GM19468 (cell line): ENCODE results near the gene DNAJB6.

ENCODE experiments used
- ATAC-seq: cut with Tn5 transposase; IDR thresholded peaks from one replicate; pipeline ENCODE4 v1.9.1; 2021; ENCODE audit warnings: mild to moderate bottlenecking, moderate library complexity, moderate number of reproducible peaks; ENCODE audit not compliant: unreplicated experiment; ENCODE audit errors: extremely low read depth

Gene DNAJB6

DNA sequence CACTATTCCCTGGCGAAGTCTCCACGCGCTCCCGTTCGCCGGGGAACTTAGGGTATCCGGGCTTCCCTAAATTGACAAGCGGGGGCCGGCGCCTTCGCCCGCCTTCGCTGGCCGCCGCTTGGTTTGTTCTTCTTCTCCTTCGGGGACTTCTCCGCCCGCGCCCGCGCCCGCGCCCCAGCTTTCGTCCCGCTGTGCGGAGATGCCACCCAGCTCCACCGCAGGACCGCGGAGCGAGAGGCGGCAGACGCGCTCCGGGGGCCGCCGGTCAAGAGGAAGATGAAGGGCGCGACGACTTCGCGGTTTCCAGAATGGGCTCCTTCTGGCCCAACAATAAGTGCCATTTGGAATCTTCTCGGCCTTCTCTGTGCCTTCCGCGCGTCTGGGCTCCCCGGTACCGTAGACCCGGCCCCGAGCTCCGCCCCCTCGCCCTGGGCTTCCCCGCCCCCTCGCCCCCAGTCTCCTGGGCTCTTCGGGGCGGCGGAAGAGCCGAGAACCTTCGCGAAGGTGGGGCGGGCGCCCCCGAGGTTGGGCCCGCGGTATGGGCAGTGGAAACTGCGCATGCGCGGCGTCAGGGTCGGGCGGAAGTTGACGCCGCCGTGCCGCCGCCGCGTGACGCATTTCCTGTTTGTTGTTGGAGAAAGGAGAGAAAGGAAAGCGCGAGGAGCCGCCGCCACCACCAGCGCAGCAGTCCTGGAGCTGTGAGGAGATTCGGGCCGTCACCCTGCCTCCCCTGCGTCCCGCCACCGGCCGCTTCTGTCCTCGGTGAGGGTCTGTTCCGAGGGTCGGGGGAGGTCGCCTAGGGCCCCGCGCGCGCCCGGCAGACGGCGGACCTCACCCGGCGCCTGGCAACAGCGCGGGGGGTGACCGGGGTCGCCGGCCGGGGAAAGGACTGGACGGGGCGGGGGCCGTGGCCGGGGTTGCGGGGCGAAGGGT lies at the start of gene DNAJB6:
TSS of gene DNAJB6 (plus strand) at position 622 of the 933 bp plus-strand sequence. CDS start 21,569 bp downstream, outside the sequence.
- peak; percentile 84 for ATAC-seq

DNA sequence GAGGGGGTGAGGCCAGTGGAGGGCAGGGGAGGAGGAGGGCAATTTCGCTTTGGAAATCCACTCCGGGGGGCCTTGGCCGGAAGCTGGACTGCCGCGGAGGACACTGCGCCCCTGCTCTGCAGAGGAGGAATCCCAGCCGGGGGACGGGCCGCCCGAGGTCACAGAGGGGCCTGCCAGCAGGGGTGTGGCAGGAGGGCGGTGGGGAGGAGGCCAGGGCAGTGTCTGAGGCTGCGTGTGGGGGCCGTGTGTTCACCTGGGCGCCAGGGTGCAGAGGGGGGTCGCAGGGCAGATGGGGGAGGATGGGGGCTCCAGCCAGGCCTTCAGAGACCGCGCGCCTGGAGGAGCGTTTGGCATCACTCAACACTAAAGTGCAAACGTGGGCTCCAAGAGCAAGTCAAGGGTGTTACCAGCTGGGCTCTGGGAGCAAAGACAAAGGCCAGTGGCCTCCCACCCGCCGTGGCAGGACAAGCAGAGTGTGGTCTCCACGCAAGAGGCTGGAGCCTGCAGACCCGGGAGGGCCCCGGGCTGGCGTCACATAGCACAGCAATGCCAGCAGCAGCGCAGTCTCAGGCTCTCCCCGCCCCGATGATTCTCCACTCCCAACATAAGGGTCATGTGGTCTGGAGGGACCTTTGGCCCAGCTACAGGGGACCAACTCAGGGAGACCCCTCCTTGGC lies 45.3 kb upstream of the DNAJB6 start:
- ATAC-seq = no peak

DNA sequence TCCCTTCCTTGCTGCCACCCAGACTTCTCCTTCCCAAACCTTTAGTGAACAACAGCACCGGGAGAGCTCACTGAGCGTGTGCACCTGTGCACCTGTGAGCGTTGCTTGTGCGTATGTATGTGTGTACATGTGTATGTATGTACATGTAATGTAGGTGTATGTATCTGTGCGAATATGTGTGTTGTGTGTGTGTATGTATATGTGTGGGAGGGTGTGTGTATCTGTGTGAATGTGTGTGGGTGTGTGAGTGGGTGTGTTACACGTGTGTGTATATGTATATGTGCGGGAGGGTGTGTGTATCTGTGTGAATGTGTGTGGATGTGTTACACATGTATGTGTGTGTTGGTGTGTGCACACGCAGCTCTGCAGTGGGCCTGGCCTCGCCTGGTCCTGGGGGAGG lies 44.5 kb upstream of the DNAJB6 start:
- ATAC-seq = no peak

DNA sequence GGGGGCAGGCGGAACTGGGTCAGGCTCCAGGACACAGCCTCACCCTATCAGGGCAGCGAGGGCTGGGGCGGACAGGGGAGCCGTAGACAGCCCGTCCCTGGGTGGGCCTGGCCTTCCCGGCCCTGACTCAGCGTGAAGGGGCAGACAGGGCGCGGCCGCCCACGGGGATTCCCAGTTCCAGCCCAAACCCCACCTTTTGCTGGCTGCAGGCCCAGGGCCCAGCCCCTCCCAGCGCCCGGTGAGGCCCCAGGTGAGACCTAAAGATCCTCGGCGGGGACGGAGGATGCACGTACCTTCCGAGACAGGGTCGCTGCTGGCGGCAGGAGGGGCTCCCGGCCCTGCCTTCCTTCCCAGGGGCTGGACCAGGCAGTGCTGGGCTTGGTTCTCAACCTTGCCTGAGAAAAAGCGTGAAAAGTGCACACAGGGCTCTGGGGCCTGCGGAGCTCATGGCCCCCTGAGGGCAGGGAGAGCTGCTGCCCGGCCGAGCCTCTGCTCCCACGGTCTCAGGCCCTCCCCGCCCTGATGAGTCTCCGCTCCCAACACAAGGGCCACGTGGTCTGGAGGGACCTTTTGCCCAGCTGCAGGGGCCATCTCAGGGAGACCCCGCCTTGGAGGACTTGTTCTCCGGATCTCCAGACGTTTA lies 43.9 kb upstream of the DNAJB6 start:
- ATAC-seq = no peak

DNA sequence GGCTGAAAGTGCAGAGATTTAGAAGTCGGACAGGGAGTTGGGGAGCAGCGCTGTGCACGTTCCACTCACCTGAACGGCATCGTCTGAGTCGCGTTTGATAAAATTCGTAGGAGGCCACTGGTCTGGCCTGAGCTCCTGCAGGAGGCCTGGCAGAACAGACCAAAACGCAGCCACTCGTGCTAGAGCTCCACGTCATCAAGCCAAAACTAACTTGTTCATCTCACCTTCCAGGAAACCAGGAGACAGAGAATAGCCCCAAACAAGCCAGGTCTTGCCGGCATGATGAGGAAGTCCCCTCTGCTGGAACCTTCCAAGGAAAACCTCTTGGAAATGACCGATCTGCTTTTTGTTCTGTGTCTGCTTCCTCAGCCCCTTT lies 43.4 kb upstream of the DNAJB6 start:
- ATAC-seq = no peak

DNA sequence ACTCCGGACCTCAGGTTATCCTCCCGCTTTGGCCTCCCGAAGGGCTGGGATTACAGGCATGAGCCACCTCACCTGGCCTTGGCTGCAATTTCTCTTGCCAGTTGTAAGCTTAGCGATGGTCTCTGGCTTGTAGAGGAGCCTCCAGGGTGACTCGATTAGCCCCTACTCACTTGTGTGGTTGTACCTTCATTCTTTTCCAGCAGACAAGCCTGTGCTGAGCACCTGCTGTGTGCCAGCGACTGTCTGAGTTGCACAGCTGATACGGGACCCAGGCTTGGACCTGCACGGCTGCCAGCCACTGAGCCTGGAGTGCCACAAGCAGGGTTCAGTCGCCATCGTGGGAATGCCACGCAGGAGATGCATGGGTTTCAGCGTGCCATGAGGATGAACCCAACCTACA lies 42.0 kb upstream of the DNAJB6 start:
- no peak for ATAC-seq

DNA sequence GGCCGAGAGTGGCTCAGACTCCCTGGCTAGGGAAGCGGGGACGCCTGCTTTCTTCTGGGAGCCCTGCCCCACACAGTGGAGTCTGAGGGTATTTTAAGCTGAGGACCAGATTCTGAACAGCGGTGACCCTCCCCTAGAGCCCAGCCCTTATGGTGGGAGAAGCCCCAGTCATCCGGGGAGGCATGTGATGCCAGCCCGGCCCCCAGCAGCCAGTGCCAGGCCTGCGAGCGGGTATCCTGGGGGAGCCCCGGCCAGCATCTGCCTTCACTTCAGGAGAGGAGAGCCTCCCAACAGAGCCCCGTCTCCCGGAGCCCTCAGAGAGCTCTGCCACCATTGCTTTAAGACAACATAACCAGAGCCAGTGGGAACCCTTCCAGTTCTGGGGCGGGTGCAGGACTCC lies 41.5 kb upstream of the DNAJB6 start:
- ATAC-seq = no peak

DNA sequence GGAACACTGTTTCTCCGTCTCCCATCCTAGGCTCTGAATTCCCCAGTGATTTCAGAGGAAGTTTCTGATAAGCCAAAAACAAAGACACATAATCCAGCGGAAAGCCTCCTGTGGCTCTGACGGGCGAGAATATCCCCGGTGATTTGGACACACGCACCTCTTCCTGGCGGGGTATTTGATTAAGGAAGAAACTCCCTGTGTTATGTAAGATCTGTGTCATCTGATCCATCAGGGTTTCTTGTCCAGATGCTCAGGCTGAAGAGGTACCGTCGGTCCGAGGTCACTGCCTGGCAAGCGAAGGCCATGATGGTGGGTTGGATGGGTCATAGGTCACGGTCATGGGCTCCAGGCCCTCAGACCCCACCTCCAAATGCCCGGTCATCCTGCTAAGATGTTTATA lies 39.6 kb upstream of the DNAJB6 start:
- no peak for ATAC-seq

DNA sequence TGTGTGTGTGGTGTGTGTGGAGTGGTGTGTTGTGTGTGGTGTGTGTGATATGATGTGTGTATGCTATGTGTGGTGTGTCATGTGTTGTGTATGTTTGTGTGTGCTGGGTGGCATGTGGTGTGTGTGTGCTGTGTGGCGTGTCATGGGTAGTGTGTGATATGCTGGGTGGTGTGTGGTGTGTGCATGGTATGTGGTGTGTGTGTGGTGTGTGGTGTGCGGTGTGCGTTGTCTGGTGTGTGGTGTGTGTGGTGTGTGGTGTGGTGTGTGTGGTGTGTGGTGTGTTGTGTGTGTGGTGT lies 37.5 kb upstream of the DNAJB6 start:
- ATAC-seq = no peak

DNA sequence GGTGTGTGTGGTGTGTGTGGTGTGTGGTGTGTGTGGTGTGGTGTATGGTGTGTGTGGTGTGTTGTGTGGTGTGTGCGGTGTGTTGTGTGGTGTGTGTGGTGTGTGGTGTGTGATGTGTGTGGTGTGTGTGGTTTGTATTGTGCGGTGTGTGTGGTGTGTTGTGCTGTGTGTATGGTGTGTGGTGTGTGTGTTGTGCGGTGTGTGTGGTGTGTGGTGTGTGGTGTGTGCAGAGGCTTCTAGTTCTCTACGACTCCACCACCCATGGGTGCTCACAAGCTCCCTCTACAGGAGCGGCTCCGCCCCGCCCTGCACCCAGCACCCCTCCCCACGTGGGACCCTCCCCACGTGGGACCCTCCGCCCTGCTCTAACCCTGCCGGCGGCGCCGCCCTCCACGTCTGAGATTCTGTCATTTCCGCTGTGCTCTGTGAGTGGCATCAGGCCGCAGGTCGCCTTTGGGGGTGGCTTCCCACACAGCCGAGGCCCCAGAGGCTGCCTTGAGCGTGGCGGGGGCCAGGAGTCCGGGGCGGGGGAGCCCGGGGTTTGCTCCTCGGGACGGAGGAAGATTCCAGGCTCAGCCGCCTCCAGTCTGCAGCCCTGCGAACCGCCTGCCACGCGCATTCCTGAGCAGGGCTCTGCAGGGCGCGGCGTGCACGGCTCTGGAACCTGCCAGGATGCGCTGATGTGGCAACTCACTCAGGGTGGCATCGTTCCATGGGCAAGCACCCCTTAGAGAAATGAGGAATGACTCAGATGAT lies 37.0 kb upstream of the DNAJB6 start:
- no peak for ATAC-seq

DNA sequence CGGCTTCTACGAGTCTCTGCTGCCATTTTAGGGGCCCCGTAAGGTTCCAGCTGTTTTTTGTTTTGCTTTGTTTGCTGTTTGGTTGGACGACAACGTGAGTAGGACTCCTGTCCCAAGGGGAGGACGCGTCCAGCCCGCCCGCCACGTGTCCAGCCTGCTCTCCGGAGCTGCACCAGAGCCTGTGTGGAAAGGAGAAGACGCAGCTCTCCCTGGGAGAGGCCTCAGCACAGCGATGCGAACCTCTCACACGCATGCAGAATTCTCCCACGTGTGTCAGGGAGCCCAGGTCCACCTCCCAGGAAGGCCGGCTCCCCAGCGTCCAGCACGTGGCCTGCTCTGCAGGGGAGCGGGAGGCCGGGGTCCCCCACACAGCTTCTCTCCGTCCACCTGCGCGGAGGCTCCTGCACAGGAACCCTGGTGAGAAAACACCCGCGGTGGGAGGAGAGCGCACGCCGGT lies 36.4 kb upstream of the DNAJB6 start:
- no peak for ATAC-seq

DNA sequence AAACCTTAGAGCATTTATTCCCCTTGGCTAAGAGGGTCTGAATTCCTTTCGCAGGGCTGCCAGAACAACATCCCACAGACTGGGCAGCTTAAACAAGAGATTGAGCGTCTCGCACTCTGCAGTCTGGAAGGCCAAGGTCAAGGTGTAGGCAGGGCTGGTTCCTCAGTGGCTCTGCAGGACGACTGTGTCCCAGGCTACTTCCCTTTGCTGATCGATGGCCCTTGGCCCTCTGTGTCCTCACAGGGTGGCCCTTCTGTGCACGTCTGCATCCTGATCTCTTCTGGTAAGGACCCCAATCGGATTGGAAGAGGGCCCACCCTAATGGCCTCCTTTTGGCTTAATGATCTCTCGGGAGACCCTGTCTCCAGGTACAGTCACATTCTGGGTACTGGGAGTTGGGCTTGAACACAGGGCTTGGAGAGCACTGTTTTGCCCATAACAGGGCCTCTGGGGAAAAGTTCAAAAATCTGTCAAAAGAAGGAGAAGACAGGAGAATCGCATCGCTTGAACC lies 35.1 kb upstream of the DNAJB6 start:
- no peak for ATAC-seq

DNA sequence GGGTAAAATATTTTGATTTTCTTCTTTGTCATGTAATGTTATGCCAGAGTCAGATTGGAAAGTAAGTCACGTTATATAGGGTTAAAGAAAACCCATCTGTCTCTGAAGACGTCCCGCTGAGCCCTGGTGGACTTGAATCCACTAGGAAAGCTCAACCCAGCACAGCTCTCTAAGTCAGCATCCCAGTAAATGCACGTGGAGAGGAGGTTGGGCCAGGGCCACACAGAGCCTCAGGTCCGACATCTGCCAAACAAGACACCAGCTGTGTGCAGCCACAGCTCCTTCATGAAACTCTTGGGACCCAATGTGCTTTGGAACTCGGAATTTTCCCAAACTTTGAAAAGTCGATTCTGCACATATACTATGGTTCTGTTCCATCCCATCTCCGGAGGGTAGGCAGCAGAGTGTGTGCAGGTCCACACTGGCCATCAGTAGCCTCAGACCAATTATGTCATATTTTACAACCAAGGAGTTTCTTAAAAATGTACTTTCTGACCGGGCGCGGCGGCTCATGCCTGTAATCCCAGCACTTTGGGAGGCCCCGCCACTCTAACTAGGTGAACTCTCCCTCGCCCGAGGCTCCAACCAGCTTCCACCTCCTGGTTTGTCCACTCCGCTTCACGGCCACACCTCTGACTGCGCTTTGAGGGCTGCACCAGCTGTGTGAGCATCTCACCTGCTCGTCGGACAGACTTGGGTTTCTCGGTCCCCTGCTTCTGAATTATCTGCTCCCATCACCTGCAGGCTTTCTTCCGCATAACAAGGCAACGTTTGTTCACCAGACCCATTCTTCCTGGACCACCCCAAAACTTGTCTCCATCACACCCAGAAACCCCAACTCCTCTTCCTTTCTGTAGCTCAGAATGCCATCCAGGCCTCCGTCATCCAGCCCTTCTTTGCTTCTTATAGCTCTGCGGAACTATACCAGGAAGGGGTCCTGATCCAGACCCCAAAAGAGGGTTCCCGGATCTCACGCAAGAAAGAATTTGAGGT lies 29.7 kb upstream of the DNAJB6 start:
- no peak for ATAC-seq

DNA sequence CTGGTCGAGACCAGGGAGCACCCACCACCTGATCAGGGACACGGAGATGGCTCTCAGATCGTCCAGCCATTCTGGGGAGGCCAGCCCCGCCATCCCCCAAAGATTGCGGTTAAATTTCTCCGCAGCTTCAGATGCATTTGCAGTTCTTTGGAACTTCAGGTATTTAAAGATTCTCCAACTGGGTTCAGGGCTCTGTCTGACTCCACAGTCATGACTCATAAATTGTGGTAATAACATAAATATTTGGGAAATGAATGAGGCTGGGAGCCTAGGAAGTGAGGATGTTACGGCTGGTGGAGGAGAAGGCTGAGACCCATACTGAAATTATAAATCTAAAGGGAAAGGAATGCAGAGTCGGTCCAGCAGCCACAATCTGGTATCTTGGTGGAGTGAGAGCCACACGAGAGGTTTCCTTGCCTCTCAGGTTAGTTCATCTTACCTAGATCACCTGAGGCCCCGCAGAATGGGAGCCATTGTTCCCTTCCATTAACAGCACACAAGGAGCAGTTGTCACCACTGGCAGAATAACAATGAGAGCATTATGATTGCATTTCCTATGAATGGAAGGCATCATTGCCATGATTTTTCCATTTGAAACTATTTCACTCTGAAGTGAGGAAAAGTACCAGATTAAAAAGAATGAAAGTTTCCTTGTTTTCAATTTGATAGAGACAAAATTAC lies 26.7 kb upstream of the DNAJB6 start:
- no peak for ATAC-seq

DNA sequence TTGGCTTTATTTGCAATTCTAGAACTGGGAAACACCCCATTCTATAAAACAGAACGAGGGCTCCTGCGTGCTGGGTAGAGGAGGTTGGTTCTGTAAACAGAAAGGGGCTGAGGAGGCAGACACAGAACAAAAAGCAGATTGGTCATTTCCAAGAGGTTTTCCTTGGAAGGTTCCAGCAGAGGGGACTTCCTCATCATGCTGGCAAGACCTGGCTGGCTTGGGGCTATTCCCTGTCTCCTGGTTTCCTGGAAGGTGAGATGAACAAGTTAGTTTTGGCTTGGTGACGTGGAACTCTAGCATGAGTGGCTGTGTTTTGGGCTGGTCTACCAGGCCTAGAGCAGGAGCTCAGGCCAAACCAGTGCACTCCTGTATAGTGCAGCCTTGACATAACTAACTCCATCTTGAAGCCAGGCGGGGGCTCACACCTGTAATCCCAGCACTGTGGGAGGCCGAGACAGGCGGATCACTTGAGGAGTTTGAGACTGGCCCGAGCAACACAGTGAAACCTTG lies 26.1 kb upstream of the DNAJB6 start:
- ATAC-seq = no peak

DNA sequence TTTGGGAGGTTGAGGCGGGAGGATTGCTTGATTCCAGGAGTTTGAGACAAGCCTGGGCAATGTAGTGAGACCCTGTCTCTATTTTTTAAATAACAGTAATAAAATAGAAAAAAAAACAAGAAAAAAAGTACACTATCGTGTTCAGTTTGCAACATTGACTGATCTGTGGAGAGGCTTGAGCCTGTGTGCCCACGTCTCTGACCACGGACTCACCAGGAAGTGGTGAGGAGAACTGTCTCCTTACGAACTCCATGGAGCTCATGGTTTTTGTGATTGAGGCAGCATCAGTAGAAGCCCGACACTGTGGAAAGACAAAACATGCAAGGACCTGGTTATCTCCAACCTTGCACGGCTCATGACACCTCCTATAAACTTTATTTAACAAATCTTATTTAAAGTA lies 23.9 kb upstream of the DNAJB6 start:
- no peak for ATAC-seq

DNA sequence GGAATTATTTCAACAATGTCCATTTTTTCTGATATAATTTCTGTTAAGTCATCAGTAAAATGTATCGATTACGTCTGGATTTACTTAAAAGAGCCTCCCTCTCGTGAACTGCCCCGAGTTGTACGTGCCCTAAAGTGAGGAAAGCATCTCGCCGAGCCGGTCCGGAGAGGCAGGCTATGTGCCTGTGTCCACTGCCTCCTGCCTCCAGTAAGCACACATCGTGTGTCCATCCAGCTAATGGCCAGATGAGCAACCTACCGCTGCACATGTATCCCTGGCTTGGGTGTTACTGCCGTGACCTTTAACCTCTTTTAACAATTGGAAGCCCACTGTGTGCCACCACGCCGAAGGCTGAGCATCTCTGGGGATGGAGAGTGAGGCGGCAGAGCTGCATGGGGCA lies 23.2 kb upstream of the DNAJB6 start:
- no peak for ATAC-seq

DNA sequence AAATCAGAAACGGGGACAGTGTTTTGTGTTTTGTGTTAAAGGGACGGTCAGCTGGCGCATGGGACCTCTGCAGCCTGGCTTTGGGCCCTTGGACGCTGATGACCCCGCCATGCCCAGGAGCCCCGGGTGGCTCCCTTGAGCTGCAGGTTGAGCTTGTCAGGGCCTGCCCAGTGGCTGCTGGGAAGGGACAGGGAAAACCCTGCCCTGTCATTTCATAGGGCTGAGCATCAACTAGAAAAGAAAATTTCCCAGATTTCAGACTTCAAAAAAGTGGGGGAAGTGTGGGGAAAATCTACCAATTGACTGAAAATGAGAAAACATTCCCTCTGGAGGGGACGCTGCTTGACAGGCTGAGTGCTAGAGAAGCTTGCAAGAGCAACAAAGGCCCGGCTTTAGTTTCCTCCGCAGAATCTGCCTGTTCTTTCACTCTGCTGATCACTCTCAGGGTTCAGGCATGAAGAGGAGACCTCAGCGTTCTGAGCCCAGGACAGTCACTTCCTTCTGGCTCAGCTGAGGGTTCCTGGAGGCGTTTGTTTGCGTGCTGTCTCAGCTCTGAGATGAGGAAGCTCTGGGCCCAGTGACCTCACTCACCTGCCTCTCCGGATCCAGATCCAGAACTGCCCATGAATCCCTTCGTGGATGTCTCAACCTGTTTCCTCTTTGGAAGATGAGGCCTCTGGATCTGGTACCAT lies 18.6 kb upstream of the DNAJB6 start:
- peak; percentile 46 for ATAC-seq
